GM21723 (cell line): ENCODE measurements around the gene MEIG1.
"Not testable (repeated sequence)": the region's sequence is repeated elsewhere in the genome, so short reads cannot be mapped to it uniquely, and the experiment has no call there.

Experiments used
- ATAC-seq: cut with Tn5 transposase; IDR thresholded peaks from one replicate; pipeline ENCODE4 v1.9.1; 2021; ENCODE audit warnings: mild to moderate bottlenecking, moderate library complexity; ENCODE audit not compliant: unreplicated experiment

Gene MEIG1

GRCh38 chr10:14954001-14954770 is 5.0 kb upstream of the MEIG1 start, which contains the start of gene DCLRE1C:
Gene DCLRE1C (minus strand): TSS chr10:14954096. CDS start chr10:14954010, 86 bp downstream.
- peak; percentile 78 for ATAC-seq

- ATAC-seq: no peak
Measured at GRCh38 chr10:14954934-14955333, 4.3 kb upstream of the MEIG1 start.

- ATAC-seq: no peak
Measured at GRCh38 chr10:14958872-14959220, 342 bp upstream of the MEIG1 start.

- ATAC-seq: no peak
Measured at GRCh38 chr10:14967897-14968296, 8.7 kb downstream of the MEIG1 start.

- peak; percentile 68 for ATAC-seq
Measured at GRCh38 chr10:14971867-14972448, 12.8 kb downstream of the MEIG1 start.

- ATAC-seq: not testable (repeated sequence)
Measured at GRCh38 chr10:14974153-14974998, 15.2 kb downstream of the MEIG1 start.

GRCh38 chr10:14975672-14976273 is 16.6 kb downstream of the MEIG1 start:
- ATAC-seq: no peak

GRCh38 chr10:14982744-14983143 is 23.6 kb downstream of the MEIG1 start:
- ATAC-seq: no peak

GRCh38 chr10:14989552-14989951 is 30.4 kb downstream of the MEIG1 start:
- not testable (repeated sequence) for ATAC-seq

GRCh38 chr10:14991035-14991749 is 32.0 kb downstream of the MEIG1 start:
- ATAC-seq: not testable (repeated sequence)

- ATAC-seq: not testable (repeated sequence)
Measured at GRCh38 chr10:14992336-14992735, 33.1 kb downstream of the MEIG1 start.

- not testable (repeated sequence) for ATAC-seq
Measured at GRCh38 chr10:14993500-14994455, 34.6 kb downstream of the MEIG1 start.

GRCh38 chr10:14995964-14996565 is 36.9 kb downstream of the MEIG1 start:
- no peak for ATAC-seq

GRCh38 chr10:15013530-15013929 is 54.3 kb downstream of the MEIG1 start:
- not testable (repeated sequence) for ATAC-seq

GRCh38 chr10:15015451-15015850 is 56.3 kb downstream of the MEIG1 start:
- no peak for ATAC-seq

GRCh38 chr10:15020966-15021365 is 61.8 kb downstream of the MEIG1 start:
- ATAC-seq: not testable (repeated sequence)
